A549 (cell line): ENCODE data around the gene HOXD9. TPM values are rescaled to one million over a fixed set of nuclear protein-coding genes. Genes with fewer than 3 reads are reported as not detected.

Experiments used
- ATAC-seq, 2 experiments: fragments of 200-7000 bp in 1 of 2; fragments of >200 bp in 1 of 2; cut with Nextera tagmentation in 1 of 2; cut with Tn5 transposase in 1 of 2; 3 replicates each; pipeline versions ENCODE4 v1.8.0 to v1.9.1; 2018 to 2020; ENCODE audit warnings: mild to moderate bottlenecking in 1 of 2, moderate library complexity in 1 of 2
- CTCF ChIA-PET: fragments of 300-600 bp; sonication (Branson Sonifier 250); formaldehyde crosslinking; extraction: SDS; loops from one replicate; lab custom pipeline; 2021; ENCODE audit warnings: antibody characterized with exemption, inconsistent platforms; lab: Yijun Ruan, JAX
- POLR2A ChIA-PET: fragments of 350-600 bp; formaldehyde crosslinking; extraction: SDS; loops from one replicate; lab custom pipeline; 2021; ENCODE audit warnings: antibody characterized with exemption, inconsistent platforms; lab: Yijun Ruan, JAX
- DNase-seq, 2 experiments: peaks; one replicate each; pipeline versions ENCODE4 v3.0.0 to v3.0.0-alpha.2; 2011 to 2016; ENCODE audit warnings: low read depth in 1 of 2, low spot score in 1 of 2
- FAIRE-seq: peaks from 2 replicates; lab custom pipeline; 2011; peaks lifted over from hg19 to GRCh38; lab: Jason Lieb, UNC
- H3K27ac ChIP-seq, 2 experiments: fragments of >200 bp; sonication (Bioruptor Twin); formaldehyde crosslinking; 3 replicates each; pipeline ENCODE4 v1.5.1; 2016 to 2017
- H3K4me1 ChIP-seq: fragments of >200 bp; sonication (Bioruptor Twin); formaldehyde crosslinking; 3 replicates; pipeline ENCODE4 v1.6.1; 2016
- H3K4me2 ChIP-seq: fragments of >200 bp; sonication (Bioruptor Twin); formaldehyde crosslinking; 3 replicates; pipeline ENCODE4 v1.6.1; 2016
- H3K4me3 ChIP-seq: fragments of >200 bp; sonication (Bioruptor Twin); formaldehyde crosslinking; 3 replicates; pipeline ENCODE4 v1.5.1; 2016
- H3K9me3 ChIP-seq: fragments of >200 bp; sonication (Bioruptor Twin); formaldehyde crosslinking; 3 replicates; pipeline ENCODE4 v1.6.1; 2016
- ATOH8 ChIP-seq: fragments of 250-450 bp; sonication (Bioruptor Pico); IDR thresholded peaks from 2 replicates; pipeline ENCODE4 v1.5.0; 2020; ENCODE audit warnings: low read depth, mild to moderate bottlenecking, moderate library complexity
- BCL3 ChIP-seq: fragments of >200 bp; sonication (Bioruptor Twin); formaldehyde crosslinking; IDR thresholded peaks from 3 replicates; pipeline ENCODE4 v1.6.1; 2016
- BHLHE40 ChIP-seq: IDR thresholded peaks from 2 replicates; pipeline ENCODE4 v1.6.1; 2012; ENCODE audit warnings: low read depth, low read length, inconsistent platforms
- CBX2 ChIP-seq: fragments of 200-600 bp; sonication (generic); IDR thresholded peaks from 2 replicates; pipeline ENCODE4 v1.6.1; 2016; ENCODE audit warnings: low read depth, mild to moderate bottlenecking, borderline replicate concordance
- CHD2 ChIP-seq: fragments of 150-350 bp; IDR thresholded peaks from 2 replicates; pipeline ENCODE4 v1.6.1; 2014; ENCODE audit warnings: low read length; ENCODE audit not compliant: partially characterized antibody
- CHD4 ChIP-seq: fragments of 200-600 bp; sonication (generic); IDR thresholded peaks from 2 replicates; pipeline ENCODE4 v1.6.1; 2016; ENCODE audit warnings: antibody characterized with exemption, mild to moderate bottlenecking, borderline replicate concordance
- CTCF ChIP-seq: fragments of >200 bp; sonication (Bioruptor Twin); formaldehyde crosslinking; IDR thresholded peaks from 3 replicates; pipeline ENCODE4 v1.5.1; 2016
- ESRRA ChIP-seq: fragments of 150-350 bp; IDR thresholded peaks from 2 replicates; pipeline ENCODE4 v1.6.1; 2014; ENCODE audit warnings: mild to moderate bottlenecking, low read length, borderline replicate concordance
- FOSB ChIP-seq: fragments of 250-450 bp; sonication (Bioruptor Pico); IDR thresholded peaks from 2 replicates; pipeline ENCODE4 v1.5.0; 2020; ENCODE audit warnings: mild to moderate bottlenecking, moderate library complexity
- FOXS1 ChIP-seq: fragments of 250-450 bp; sonication (Bioruptor Pico); IDR thresholded peaks from 2 replicates; pipeline ENCODE4 v1.5.0; 2020; ENCODE audit warnings: mild to moderate bottlenecking, moderate library complexity
- HMGXB4 ChIP-seq: fragments of 250-450 bp; sonication (Bioruptor Pico); IDR thresholded peaks from 2 replicates; pipeline ENCODE4 v1.5.0; 2021; ENCODE audit warnings: mild to moderate bottlenecking, moderate library complexity, borderline replicate concordance
- HOXA7 ChIP-seq: fragments of 250-450 bp; sonication (Bioruptor Pico); IDR thresholded peaks from 2 replicates; pipeline ENCODE4 v1.5.0; 2020; ENCODE audit warnings: mild to moderate bottlenecking, moderate library complexity
- HOXB5 ChIP-seq: fragments of 250-450 bp; sonication (Bioruptor Pico); IDR thresholded peaks from 2 replicates; pipeline ENCODE4 v1.5.0; 2020; ENCODE audit warnings: mild to moderate bottlenecking, moderate library complexity
- JUNB ChIP-seq: fragments of >200 bp; sonication (Bioruptor Twin); formaldehyde crosslinking; IDR thresholded peaks from 2 replicates; pipeline ENCODE4 v1.6.1; 2016
- KDM5A ChIP-seq: fragments of 200-600 bp; sonication (generic); IDR thresholded peaks from 2 replicates; pipeline ENCODE4 v1.6.1; 2016; ENCODE audit warnings: antibody characterized with exemption, mild to moderate bottlenecking
- PBX3 ChIP-seq: IDR thresholded peaks from 2 replicates; pipeline ENCODE4 v1.6.1; 2012
- RNF2 ChIP-seq: fragments of 200-600 bp; sonication (generic); IDR thresholded peaks from 2 replicates; pipeline ENCODE4 v1.6.1; 2016; ENCODE audit warnings: low read depth, mild to moderate bottlenecking, antibody characterized with exemption, moderate library complexity, borderline replicate concordance
- SMC3 ChIP-seq: fragments of >200 bp; sonication (Bioruptor Twin); formaldehyde crosslinking; IDR thresholded peaks from 3 replicates; pipeline ENCODE4 v1.6.1; 2018; ENCODE audit warnings: inconsistent platforms
- SREBF2 ChIP-seq: fragments of 450-650 bp; IDR thresholded peaks from 2 replicates; pipeline ENCODE4 v1.6.1; 2014; ENCODE audit warnings: mild to moderate bottlenecking, moderate library complexity
- ZNF302 ChIP-seq: fragments of 250-450 bp; sonication (Bioruptor Pico); IDR thresholded peaks from 2 replicates; pipeline ENCODE4 v1.9.0; 2021; ENCODE audit warnings: inconsistent platforms, mild to moderate bottlenecking, moderate library complexity
- WGBS: methylation state at CpG from one replicate; pipeline ENCODE4 v1.1.6; 2017; ENCODE audit errors: missing lambda C conversion rate; 5-methylcytosine and 5-hydroxymethylcytosine counted together
- polyA plus RNA-seq, 4 experiments: library from polyadenylated mRNA; depleted of rRNA in 3 of 4; stranded (reverse); fragments of >200 nt; fragmentation: RNase III in 1 of 4; extraction: RNeasy Plus Mini Kit Qiagen cat#74134 plus additional on column Dnase treatment in 1 of 4; gene quantifications; 2 replicates in 3 of 4; 3 replicates in 1 of 4; pipeline ENCODE4 v1.2.3, GENCODE V29; 2011 to 2017
- TF ChIP-seq, protein P1 (sequence below): fragments of 450-650 bp; IDR thresholded peaks from 2 replicates; pipeline ENCODE4 v1.6.1; 2014; ENCODE audit warnings: antibody characterized with exemption
- TF ChIP-seq, protein P2 (sequence below): fragments of >200 bp; sonication (Bioruptor Twin); formaldehyde crosslinking; IDR thresholded peaks from 2 replicates; pipeline ENCODE4 v1.6.1; 2016
- TF ChIP-seq, protein P3 (sequence below): fragments of 200-600 bp; sonication (generic); IDR thresholded peaks from 2 replicates; pipeline ENCODE4 v1.6.1; 2016; ENCODE audit warnings: antibody characterized with exemption, mild to moderate bottlenecking, moderate library complexity

Gene HOXD9
- polyA plus RNA-seq, 2 of the 4 experiments (the other 2 are of a cell fraction): 0.45 to 1.0 TPM

DNA sequence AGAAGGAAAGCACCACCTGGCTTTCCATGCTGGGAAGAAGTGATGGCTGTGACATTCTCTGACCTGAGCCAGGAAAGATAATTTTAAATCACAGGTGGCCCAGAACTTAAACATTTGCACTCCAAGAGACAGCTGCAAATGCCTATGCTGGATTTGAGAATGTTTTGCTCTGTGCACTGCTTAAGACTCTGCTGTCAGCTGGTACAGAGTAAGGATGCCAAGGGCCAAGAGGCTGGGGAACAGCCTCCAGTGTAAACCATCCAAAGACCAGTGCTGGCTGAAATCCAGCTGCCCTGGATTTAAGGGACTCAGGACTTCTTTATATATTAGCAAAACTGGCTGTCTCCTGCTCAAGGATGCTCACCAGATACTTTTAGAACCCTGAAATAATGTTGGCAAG, 10.9 kb downstream of the HOXD9 start:
- Histone ChIP-seq H3K4me2 (no peak overlapping the region), H3K9me3 (no peaks in the 10 kb centered on the region), H3K4me1 (peaks cover 10% of the 10 kb centered on the region; the same call in 2 of the 3 replicates), H3K4me3 (no peak overlapping the region), H3K27ac (no peak overlapping the region)
- ChIA-PET POLR2A (no interaction called here), CTCF (interaction anchor here (1.3 to 9.5 kb wide), 7 partner anchors 22 to 1015 kb away, joined by 3 to 139 read pairs (median 8); no protein-coding TSS in a partner anchor)
- TF ChIP-seq SMC3 (no peak), ESRRA (no peak), CHD4 (no peak), HOXB5 (CRISPR knock-in tag) (no peak), ATOH8 (CRISPR knock-in tag) (no peak), CTCF (no peak), CHD2 (no peak), BCL3 (no peak), FOXS1 (CRISPR knock-in tag) (no peak)
- TF ChIP-seq, protein P1, sequence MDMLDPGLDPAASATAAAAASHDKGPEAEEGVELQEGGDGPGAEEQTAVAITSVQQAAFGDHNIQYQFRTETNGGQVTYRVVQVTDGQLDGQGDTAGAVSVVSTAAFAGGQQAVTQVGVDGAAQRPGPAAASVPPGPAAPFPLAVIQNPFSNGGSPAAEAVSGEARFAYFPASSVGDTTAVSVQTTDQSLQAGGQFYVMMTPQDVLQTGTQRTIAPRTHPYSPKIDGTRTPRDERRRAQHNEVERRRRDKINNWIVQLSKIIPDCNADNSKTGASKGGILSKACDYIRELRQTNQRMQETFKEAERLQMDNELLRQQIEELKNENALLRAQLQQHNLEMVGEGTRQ: no peak
- DNase-seq (no peak), ATAC-seq (no peak), FAIRE-seq (no peak)

DNA sequence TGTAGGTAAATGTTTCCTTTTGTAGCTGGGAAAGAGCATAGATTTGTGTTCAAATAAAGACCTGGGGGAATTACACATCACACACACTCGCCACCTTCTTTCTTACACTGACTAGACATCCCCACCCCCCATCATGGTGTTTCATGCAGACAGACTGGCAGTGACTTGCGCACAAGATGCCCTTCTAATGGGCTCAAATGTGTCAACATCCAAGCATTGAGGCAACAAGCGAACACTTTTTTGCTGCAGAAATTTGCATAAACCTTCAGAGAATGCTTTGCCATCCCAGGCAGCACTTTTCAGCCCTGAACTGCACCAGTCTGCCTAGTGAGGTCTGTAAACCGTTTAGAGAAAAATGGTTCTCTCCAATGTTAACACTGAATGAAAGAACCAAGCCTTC, 11.5 kb downstream of the HOXD9 start:
- CTCF ChIA-PET: interaction anchor here (0.9 to 9.5 kb wide), 9 partner anchors 14 to 1015 kb away, joined by 3 to 139 read pairs (median 4); no protein-coding TSS in a partner anchor
- peaks cover 10% of the 10 kb centered on the region; the same call in 2 of the 3 replicates for H3K4me1 ChIP-seq
- no peak for TF ChIP-seq JUNB
- TF ChIP-seq, protein P2, sequence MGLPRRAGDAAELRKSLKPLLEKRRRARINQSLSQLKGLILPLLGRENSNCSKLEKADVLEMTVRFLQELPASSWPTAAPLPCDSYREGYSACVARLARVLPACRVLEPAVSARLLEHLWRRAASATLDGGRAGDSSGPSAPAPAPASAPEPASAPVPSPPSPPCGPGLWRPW: no peak
- no peak for TF ChIP-seq SREBF2
- TF ChIP-seq SMC3: no peak
- TF ChIP-seq RNF2: no peak
- TF ChIP-seq FOSB (CRISPR knock-in tag): no peak
- TF ChIP-seq KDM5A: no peak
- TF ChIP-seq, protein P3, sequence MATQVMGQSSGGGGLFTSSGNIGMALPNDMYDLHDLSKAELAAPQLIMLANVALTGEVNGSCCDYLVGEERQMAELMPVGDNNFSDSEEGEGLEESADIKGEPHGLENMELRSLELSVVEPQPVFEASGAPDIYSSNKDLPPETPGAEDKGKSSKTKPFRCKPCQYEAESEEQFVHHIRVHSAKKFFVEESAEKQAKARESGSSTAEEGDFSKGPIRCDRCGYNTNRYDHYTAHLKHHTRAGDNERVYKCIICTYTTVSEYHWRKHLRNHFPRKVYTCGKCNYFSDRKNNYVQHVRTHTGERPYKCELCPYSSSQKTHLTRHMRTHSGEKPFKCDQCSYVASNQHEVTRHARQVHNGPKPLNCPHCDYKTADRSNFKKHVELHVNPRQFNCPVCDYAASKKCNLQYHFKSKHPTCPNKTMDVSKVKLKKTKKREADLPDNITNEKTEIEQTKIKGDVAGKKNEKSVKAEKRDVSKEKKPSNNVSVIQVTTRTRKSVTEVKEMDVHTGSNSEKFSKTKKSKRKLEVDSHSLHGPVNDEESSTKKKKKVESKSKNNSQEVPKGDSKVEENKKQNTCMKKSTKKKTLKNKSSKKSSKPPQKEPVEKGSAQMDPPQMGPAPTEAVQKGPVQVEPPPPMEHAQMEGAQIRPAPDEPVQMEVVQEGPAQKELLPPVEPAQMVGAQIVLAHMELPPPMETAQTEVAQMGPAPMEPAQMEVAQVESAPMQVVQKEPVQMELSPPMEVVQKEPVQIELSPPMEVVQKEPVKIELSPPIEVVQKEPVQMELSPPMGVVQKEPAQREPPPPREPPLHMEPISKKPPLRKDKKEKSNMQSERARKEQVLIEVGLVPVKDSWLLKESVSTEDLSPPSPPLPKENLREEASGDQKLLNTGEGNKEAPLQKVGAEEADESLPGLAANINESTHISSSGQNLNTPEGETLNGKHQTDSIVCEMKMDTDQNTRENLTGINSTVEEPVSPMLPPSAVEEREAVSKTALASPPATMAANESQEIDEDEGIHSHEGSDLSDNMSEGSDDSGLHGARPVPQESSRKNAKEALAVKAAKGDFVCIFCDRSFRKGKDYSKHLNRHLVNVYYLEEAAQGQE: no peak
- no peak for TF ChIP-seq CHD2
- TF ChIP-seq BHLHE40: no peak
- TF ChIP-seq HOXA7 (CRISPR knock-in tag): no peak
- TF ChIP-seq PBX3: no peak
- no peak for TF ChIP-seq HOXB5 (CRISPR knock-in tag)
- TF ChIP-seq ZNF302 (CRISPR knock-in tag): no peak
- no peak for TF ChIP-seq CBX2
- TF ChIP-seq HMGXB4: no peak
- TF ChIP-seq, all 56 proteins: peak for 0
- FAIRE-seq (no peak), DNase-seq (no peak), ATAC-seq (no peak)
- POLR2A ChIA-PET: no interaction called here
- 81% methylated on average over 4 of the region's 4 CpGs for WGBS
- H3K9me3 ChIP-seq: no peaks in the 10 kb centered on the region
- H3K4me3 ChIP-seq: no peak overlapping the region
- H3K4me2 ChIP-seq: no peak overlapping the region
- H3K27ac ChIP-seq: no peak overlapping the region
